ENCODE results near the gene ATF7. TPM values are rescaled to one million over a fixed set of nuclear protein-coding genes. Genes with fewer than 3 reads are reported as not detected.

The ATF7 gene
- total and polyA plus RNA-seq, 2 of the 13 experiments (the other 11 are each of a cell fraction or from before 2014, with no cell fraction given): 9.6 to 16.2 TPM

- TF ChIP-seq DR1 (CRISPR knock-in tag; IDR thresholded peaks at IDR 0.05) (no peak), ZNF382 (CRISPR knock-in tag; IDR thresholded peaks at IDR 0.05; ENCODE audit: borderline replicate concordance) (no peak), ZNF460 (CRISPR knock-in tag; IDR thresholded peaks at IDR 0.05; ENCODE audit: borderline replicate concordance) (no peak), ZNF451 (CRISPR knock-in tag; IDR thresholded peaks at IDR 0.05) (no peak), SYNCRIP (IDR thresholded peaks at IDR 0.05; ENCODE audit: insufficient read depth, low read depth, low read length) (no peak), ZSCAN9 (CRISPR knock-in tag; IDR thresholded peaks at IDR 0.05; ENCODE audit: borderline replicate concordance) (no peak), POLR2G (IDR thresholded peaks at IDR 0.05; ENCODE audit: low read depth, low read length) (peak; percentile 68), ZNF792 (CRISPR knock-in tag; IDR thresholded peaks at IDR 0.05) (no peak), ZSCAN12 (CRISPR knock-in tag; IDR thresholded peaks at IDR 0.05) (no peak), ZNF770 (CRISPR knock-in tag; IDR thresholded peaks at IDR 0.05) (no peak), FLYWCH1 (CRISPR knock-in tag; IDR thresholded peaks at IDR 0.05) (no peak), TBX2 (CRISPR knock-in tag; IDR thresholded peaks at IDR 0.05; ENCODE audit: borderline replicate concordance) (no peak), NR2F1 (CRISPR knock-in tag; IDR thresholded peaks at IDR 0.05) (no peak), CEBPG (CRISPR knock-in tag; IDR thresholded peaks at IDR 0.05) (no peak), CREB1 (IDR thresholded peaks at IDR 0.05) (no peak), CREB1 (CRISPR knock-in tag; IDR thresholded peaks at IDR 0.05) (no peak), AKAP8 (CRISPR knock-in tag; IDR thresholded peaks at IDR 0.05) (peak; percentile 11; the same call in 1 of the 2 replicates), EED (CRISPR knock-in tag; IDR thresholded peaks at IDR 0.05) (no peak), CEBPB (IDR thresholded peaks at IDR 0.05; ENCODE audit: borderline replicate concordance, low read depth, low read length) (no peak), ZBTB8A (CRISPR knock-in tag; IDR thresholded peaks at IDR 0.05; ENCODE audit: borderline replicate concordance, low read depth) (no peak), ZNF660 (CRISPR knock-in tag; IDR thresholded peaks at IDR 0.05; ENCODE audit: borderline replicate concordance, low read depth) (no peak), ZMYM3 (CRISPR knock-in tag; IDR thresholded peaks at IDR 0.05) (no peak), SNAPC4 (CRISPR knock-in tag; IDR thresholded peaks at IDR 0.05) (no peak), POLR2A (IDR thresholded peaks at IDR 0.05; ENCODE audit: insufficient read depth in 1 of 2, low read depth in 2 of 2, low read length in 2 of 2) (peak in 1 of 2 experiments; percentile 65; a peak in 2 of 4 replicates)
These were observed 142.8 kb downstream of the ATF7 start (continued) for GRCh38 chr12:53483225-53483978.

Measured in HepG2 (cell line).